HG02970 (cell line): ENCODE results near the gene KYAT1.

Experiments used
- ATAC-seq: cut with Tn5 transposase; IDR thresholded peaks from one replicate; pipeline ENCODE4 v1.9.1; 2021; ENCODE audit warnings: mild to moderate bottlenecking, moderate library complexity, moderate number of reproducible peaks; ENCODE audit not compliant: unreplicated experiment, low FRiP score

The KYAT1 gene

DNA sequence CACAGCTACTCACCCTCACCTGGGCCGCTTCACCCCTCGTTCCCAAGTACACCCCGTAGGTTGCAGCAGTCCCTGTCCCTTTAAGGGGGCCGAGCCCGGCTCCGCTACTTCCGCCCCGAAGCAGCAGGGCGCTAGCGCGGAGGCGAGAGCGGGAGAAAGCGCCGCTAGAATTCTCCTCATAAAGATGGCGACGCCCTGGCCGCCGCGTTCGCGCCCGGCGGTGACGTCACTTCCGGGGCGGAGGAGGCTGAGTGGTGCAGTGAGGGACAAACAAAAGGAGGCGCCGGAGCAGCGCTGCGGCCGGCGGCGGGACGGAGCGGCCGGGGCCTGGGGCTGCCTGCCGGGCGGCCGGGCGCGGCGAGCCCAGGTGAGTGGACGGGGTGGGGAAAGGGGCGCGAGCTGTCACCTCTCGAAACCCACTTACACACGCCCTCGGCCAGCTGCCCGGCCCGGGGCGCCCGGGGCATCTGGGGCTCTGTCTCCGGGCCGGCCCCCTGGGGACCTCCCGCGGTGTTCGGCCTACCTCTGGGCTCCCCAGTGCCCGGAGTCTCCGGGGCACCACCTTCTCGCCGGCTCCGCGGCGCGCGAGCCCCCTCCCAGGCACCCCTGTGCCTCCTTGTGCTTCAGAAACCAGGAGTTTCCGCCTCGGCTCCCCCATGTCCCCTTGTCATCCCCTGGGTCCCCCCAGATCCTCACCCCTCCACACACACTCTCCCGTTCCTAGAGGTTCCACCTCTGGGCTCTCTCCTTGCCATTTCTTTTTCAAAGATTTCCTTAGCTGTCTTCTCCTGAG lies at the start of gene KYAT1, which contains the start of gene LRRC8A:
Gene KYAT1 (minus strand): TSS at position 67 of the 793 bp plus-strand sequence. CDS start 36,545 bp downstream, outside the sequence.
Gene LRRC8A (plus strand): TSS at position 250 of the 793 bp plus-strand sequence. CDS start 25,032 bp downstream, outside the sequence.
- peak; percentile 92 for ATAC-seq

GRCh38 chr9:128929560-128929959 lies 47.8 kb upstream of the KYAT1 start:
- no peak for ATAC-seq

DNA sequence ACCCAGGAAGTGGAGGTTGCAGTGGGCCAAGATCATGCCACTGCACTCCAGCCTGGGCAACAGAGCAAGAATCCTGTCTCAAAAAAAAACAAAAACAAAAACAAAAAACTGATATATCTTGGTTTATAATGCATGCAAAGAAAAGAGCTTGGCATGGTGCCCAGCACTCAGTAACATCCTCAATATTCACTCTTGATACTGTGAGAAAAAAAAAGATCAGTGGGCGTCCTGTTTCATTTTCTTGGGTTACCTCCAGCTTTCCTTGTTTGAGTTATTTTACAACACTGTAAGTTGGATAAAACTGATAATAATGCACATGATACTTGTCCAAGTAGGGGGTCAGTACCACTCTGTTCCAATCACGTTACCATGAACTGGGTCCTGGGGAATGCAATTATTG lies 46.9 kb upstream of the KYAT1 start:
- no peak for ATAC-seq

DNA sequence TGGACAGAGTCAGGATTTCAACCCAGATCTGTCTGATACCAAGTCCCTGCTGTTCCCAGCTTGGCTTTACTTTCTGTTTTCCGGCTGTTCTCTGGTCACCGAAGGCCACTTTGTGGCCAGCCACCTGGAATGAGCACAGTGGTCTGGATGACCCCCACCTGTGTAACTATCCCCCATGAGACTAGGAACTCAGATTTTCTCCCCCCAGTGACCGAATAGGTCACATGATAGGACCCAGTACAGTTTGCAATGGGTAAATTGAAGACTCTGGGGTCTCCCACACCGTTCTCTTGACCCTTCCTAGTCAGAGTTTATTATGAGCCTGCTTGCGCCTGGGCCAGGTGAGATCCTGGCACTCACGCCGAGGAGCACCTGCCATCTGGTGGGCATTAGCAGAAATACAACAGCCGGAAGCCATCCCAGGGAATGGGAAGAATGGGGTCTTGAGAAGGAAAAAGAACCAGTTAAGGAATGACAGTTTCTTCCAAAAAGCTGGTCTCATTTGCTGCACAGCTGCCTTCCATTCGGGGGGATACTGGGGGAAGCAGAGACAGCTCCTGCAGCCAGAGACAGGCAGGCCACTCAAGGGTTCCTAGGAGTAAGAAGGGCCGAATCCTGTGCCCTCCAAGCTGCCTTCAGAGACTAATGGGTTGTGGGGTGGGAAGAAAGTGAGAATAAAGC lies 46.1 kb upstream of the KYAT1 start:
- no peak for ATAC-seq

DNA sequence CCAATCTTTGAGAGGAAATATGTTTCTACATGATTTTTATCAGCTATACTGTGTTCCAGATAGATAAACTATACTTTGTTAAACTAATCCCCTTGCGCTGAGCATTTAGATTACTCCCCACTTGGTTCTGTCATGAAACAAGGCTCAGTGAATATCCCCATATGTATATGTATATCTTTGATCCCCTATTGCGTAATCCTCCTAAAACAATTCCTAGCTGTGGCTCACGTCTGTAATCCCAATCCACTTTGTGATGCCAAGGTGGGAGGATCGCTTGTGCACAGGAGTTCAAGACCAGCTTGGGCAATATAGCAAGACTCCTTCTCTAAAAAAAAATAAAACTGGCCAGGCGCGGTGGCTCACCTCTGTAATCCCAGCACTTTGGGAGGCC lies 41.7 kb upstream of the KYAT1 start:
- no peak for ATAC-seq

DNA sequence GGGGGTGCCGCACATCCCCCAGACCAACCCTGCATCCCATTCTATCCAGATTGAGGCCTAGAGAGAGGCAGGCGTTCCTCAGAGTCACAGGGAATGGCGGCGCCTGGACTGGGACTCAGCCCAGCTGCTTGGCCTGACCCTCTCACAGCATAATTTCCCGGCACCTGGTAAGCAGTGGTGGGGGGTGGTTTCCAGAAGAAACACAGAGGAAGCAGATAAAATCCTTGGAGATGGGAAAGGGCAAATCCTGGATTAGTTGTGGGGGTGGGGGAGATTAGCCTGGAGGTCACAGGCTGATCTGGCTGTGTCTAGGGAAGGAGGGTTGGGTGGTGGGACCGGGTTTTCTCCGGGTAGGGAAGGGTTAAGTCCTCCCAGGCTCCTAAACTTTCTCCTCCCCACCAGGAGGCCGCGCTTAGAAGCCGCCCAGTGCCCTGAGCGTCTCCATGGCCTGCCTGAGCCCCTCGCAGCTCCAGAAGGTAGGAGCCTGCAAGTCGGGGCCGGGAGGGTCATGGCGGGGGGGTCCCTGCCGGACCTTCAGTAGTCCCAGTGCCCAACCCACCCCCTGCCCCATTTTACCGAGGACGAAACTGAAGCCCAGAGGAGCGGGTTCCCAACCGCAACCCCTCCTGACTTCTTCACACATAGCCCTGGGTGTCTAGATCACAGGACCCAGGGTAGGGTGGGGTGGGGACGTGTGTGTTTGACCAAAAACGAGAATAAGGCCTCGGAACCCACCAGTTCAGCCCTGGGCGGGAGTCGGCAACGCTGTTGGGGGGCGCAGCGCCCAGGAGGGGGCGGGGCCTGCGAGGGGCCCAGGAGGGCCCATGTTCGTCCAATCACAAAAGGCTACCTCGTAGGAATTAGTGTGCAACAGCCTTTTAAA lies 40.4 kb upstream of the KYAT1 start:
- no peak for ATAC-seq

DNA sequence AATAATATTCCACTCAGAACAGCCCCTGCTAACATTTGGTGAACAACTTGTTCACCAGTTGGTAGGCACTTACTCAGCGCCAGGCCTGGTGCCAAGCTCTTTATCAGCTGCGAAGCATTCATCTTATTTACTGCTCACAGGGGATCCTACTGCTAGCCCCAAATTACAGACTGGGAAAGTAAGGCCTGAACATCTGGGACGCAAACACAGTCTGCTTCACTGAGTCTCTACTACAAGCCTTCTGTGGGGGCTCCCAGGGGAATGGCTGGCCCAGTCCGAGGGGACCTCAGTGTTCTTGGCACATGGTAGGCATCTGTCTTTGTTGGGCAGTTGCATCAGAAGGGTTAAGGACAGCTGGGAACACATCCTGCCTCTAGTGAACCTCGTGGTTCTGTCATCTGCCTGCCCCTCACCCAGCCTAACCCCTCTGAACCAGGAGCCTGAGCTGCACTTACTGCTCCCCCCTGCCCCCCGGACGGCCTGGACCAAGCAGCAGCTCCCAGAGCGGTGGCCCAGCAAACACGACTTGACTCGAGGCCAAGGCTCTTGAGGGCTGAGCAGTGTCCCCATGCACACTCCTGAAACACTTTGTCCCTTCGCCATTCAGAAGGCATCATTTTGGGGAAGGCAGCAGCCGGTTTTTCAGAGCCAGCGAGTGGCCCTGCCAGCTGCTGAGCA lies 38.8 kb upstream of the KYAT1 start, which contains the start of gene PHYHD1:
Gene PHYHD1 (plus strand): TSS at position 602 of the 678 bp plus-strand sequence. CDS start 1,342 bp downstream, outside the sequence.
- ATAC-seq: no peak

DNA sequence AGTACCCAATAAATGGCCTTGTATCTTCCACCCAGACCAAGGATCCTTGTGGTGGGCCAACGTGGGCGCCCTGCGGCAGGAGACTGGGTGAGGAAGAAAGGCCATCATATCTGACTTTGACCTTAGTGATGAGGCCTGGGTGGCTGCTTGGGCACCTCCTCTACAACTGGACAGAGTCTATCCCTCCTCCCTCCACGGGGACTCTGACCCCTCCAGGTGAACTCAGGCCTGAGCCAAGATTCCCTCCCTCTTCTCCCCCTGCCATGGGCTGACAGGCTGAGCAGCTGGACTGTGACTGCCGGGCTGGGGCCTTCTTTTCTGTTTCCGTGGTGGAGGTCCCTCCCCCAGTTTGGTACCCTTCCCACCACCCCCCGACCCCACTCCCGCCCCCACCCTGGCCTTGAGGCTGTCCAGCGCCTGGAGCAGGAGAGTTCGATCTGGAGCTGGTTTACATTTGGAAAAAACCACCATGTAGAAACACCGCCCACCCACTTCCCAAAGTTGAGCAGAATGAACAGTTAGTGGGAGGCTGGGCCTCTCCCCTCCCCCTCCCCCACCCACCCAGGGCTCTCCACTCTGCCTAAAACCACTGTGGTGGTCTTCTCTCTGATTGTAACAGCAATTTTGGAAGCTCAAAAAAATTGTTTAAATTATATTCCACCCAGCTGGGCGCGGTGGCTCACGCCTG lies 37.8 kb upstream of the KYAT1 start:
- ATAC-seq: no peak

- no peak for ATAC-seq
These were observed 37.2 kb upstream of the KYAT1 start for GRCh38 chr9:128918921-128919320.

DNA sequence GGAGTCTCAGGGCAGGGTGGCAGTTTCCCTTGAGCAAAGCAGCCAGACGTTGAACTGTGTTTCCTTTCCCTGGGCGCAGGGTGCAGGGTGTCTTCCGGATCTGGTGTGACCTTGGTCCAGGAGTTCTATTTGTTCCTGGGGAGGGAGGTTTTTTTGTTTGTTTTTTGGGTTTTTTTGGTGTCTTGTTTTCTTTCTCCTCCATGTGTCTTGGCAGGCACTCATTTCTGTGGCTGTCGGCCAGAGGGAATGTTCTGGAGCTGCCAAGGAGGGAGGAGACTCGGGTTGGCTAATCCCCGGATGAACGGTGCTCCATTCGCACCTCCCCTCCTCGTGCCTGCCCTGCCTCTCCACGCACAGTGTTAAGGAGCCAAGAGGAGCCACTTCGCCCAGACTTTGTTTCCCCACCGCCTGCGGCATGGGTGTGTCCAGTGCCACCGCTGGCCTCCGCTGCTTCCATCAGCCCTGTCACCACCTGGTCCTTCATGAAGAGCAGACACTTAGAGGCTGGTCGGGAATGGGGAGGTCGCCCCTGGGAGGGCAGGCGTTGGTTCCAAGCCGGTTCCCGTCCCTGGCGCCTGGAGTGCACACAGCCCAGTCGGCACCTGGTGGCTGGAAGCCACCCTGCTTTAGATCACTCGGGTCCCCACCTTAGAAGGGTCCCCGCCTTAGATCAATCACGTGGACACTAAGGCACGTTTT lies 35.5 kb upstream of the KYAT1 start:
- ATAC-seq: no peak

DNA sequence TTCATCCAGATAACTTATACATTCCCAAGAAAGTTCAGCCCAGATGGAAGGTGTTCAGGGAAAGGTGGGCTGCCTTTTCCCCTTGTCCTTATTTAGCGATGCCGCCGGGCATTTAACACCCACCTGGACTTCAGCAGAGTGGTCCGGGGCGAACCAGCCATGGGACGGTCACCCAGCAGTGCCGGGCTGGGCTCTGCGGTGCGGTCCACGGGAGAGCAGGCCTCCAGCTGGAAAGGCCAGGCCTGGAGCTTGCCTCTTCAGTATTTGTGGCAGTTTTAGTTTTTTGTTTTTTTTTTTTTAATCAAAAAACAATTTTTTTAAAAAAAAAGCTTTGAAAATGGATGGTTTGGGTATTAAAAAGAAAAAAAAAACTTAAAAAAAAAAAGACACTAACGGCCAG lies 35.0 kb upstream of the KYAT1 start:
- no peak for ATAC-seq

DNA sequence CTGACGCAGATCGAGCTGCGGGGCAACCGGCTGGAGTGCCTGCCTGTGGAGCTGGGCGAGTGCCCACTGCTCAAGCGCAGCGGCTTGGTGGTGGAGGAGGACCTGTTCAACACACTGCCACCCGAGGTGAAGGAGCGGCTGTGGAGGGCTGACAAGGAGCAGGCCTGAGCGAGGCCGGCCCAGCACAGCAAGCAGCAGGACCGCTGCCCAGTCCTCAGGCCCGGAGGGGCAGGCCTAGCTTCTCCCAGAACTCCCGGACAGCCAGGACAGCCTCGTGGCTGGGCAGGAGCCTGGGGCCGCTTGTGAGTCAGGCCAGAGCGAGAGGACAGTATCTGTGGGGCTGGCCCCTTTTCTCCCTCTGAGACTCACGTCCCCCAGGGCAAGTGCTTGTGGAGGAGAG lies 34.5 kb upstream of the KYAT1 start:
- no peak for ATAC-seq

- no peak for ATAC-seq
These were observed 32.4 kb upstream of the KYAT1 start for GRCh38 chr9:128913995-128914772.

- ATAC-seq: no peak
These were observed 31.5 kb upstream of the KYAT1 start for GRCh38 chr9:128913048-128913900.

DNA sequence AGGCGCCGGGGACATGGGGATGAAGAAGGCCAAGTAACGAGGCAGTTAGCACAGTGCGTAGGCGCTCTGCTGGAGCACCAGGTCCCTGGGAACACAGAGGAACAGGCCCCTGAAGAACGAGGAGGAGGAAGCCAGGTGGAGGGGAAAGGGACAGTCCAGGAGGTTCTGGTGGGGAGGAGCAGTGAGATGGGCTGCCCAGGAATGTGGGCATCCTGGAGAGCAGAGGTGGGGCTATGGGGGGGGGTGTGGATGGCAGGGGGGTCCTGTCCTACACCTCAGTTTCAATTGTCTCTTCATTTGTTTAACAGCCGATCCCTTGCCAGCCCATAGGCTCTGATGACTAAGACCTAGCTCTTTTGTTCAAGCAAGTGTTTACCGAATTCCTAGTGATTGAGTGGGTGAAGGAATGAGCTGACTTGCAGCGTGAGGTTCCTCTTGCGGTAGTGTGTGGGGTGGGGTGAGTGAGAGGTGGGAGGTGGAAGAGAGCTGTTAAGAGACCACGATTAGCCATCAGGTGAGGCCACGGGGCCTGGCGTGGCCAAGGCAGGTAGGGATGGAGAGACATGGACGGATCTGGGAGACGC lies 30.6 kb upstream of the KYAT1 start:
- ATAC-seq: no peak

DNA sequence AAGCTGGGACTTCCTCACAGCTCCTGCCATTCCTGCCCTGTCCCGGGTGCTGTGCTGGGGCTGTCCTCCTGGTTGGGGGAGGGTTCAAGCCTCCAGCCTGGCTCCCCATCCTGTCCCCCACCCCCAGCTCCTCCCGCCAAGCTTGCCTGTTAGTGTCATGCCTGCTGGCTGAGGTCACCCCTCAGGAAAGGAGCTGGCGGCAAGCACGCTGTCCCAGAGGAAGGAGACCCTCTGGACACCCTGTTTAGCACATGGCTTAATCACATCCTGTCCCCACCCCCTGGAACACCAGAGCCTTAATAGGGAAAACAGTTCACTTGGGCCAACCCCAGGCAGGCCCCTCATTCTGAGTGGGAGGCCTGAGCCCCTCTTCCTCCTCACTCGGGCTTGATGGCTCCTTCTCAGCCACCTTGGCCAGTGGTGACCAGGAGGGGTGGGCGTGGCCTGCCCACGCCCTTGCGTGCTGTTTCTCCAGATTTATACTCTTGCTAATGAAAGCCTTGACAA lies 29.8 kb upstream of the KYAT1 start:
- no peak for ATAC-seq

- ATAC-seq: no peak
These were observed 29.2 kb upstream of the KYAT1 start for GRCh38 chr9:128910906-128911305.
